ENCODE measurements around the gene LDHB.
"Not testable (repeated sequence)": the region's sequence is repeated elsewhere in the genome, so short reads cannot be mapped to it uniquely, and the experiment has no call there.

Gene LDHB

DNA sequence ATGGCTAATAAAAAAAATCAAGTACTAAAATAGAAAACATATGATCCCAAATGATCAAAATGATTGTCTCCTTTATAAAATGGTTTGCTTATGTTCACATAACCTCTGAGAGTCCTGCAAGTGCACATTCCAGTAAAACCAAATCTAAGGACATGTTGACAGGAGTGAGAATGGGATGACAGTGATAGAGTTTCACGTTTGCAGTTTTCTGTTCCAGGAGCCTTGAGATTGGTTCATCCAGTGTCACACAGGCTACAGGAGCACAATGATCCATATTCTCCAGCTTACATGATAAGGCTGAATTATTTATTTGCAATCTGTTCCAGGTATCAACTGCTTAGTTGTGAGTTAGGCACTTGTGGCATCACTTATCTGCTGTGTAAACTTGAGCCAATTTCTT lies 51.5 kb downstream of the LDHB start:
- no peak for DNase-seq

DNA sequence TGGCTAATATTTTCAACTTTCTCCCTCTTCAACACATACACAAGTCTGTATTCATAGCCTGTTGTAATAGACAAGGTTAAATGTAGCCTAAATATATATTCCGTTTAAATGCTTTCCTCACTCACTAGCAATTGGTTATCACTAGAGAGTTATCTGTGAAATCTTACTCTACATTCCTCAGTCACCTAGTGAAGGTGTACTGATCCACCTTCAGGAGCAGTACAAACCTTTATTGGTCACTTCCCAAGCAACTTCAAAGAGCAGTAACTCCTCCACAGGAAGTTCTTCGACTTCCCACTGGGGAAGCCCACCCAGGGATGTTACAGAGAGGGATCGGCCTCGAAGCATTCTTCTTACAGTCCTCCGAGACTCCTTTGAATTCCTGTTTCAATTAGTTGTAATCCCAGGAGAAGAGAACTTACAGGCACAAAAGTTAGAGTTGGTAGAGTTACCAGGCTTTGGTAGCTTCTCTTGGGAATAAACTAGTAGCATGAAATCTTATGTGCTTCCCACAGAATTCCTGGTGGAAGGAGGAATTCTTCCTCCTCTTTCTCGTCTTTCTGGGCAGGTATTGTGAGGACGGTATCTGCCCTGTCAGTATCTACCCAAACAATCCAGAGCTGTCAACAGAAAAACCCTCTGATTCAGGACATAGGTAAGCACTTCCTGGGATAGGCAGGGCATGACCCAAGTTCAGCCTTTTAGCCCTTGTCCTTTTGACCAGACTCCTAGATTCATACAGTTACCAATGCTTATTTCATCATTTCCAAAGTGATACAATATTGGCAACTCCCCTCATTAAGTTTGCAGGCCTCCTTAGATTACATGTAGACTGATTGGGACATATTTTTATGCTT lies 53.2 kb downstream of the LDHB start, which contains the start of gene GYS2:
TSS of gene GYS2 (minus strand) at position 603 of the 857 bp plus-strand sequence. CDS start at position 348, 255 bp downstream.
- DNase-seq = no peak

DNA sequence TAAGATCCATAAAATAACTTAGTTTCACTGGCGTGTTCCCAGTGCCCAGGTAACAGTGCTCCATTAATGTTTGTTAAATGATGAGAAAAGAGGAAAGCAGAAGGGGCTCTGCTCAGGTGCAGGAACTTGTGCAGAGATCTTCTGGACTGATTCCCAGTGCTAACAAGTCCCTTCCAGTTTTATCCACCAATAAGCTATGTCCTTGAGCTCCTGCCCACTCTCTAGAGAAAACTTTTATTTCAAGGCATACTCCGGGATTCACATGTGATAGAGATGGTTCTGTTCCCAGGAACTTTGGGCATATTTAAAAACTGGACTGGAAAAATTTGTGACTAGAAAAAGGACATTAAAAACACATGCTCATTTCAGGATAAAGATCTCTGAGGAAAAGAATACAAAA lies 54.9 kb downstream of the LDHB start:
- no peak for DNase-seq

DNA sequence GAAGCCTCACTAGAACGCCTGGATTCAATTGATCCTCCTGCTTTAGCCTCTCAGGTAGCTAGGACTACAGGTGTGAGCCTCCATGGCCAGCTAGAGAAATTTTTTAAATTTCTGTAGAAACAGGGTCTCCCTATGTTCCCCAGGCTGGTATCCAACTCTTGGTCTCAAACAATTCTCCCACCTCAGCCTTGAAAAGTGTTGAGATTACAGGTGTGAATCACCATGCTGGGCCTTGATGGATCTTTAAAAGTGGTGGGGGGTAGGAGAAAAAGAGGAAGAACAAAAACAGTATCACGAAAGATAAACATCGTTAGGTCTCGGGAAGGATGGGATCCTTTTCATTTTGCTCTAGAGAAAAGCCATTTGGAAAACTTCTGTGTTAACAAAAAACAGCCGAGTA lies 57.4 kb downstream of the LDHB start:
- no peak for DNase-seq

DNA sequence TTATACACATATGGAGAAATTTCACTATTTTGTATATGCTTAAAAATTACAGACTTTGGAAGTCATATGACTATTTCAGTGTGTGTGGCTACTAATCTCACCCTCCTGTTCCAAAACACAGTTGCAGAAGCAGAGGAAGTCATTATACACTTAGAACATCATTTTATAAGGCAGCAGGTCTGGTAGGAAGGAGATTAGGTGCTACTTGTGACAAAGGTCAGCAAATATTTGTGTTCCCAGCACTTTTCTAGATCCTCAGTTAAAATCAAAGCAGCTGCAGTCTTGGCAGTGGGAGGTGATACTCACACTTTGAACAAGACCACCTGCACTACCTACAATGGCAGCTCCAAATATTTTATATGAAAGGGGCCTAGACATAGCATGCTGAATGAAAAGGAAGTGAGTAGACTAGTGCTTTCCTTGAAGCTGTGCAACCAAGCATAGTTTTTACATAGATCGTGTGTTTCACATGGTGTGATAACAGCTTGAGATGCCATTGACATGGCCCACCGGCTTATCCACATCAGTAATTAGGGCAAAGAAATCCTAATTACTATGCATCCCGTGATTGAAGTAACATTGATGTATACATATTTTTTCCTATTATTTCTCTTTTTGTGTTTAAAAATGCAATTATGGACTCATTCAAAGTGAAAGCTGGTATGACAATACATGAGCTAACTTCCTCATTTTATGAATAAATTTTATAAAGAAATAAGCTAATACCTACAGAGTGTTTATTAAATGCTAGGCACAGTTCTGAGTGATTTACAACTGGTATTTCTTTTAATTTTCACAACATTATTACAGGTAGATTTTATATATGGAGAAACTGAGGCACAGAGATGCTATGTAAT lies 58.3 kb downstream of the LDHB start:
- peak; percentile 6 for DNase-seq

DNA sequence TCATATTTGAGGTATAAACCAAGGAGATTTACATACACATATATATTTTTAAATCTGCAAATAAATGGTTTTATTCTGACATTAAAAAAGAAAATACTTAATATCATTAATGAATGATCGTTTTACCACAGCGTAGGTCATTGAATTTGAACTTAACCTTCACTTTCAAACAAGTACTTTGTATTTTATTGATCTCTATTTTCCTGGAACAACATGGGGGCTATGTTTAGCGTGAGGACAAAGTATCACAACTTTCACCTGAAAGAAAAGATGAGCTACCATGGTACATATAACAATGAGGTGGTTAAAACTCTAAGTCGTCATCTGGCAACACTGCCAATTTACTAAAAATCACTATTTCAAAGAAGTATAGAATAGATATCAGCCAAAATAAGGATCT lies 59.0 kb downstream of the LDHB start:
- no peak for DNase-seq

DNA sequence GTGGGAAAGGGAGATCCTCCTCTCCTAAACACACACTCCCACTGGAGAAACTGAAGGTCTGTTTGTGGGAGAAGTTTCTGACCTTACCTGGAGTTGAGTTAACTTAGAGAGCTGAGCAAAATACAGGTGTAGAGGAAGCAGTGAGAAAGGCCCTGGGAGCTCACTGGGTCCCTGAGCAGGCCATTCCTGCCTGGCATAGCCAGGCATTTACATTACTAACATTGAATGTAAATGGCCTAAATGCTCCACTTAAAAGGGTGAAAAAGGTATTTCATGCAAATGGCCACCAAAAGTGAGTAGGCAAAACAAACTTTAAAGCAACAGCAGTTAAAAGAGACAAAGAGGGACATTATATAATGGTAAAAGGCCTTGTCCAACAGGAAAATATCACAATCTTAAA lies 62.3 kb downstream of the LDHB start:
- DNase-seq = not testable (repeated sequence)

DNA sequence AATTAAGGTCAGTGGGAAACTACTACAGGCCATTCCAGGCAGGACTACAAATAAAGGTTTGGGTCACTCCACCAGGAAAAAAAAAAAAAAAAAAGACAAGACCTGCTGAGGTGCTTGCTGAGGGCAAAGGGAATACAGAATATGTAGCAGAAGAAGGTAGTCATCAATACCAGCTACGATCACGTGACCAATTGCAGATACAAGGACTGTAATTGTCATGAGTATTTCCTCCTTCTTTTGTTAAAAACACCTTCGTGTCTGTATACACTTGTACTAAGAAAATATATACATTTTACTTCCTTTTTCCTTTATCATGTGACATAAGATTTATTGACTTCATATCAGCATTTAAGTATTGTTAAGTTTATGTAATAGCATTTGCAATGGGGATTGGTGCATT lies 72.2 kb downstream of the LDHB start:
- DNase-seq = no peak

Data from DMS153 (cell line).